Lung (tissue), 12 donors: ENCODE data around the gene STXBP4. TPM values are rescaled to one million over a fixed set of nuclear protein-coding genes. Genes with fewer than 3 reads are reported as not detected.

Experiments
- ATAC-seq: fragments of 200-7000 bp; cut with Tn5 transposase; one replicate; pipeline ENCODE4 v1.9.1; 2020; ENCODE audit warnings: moderate number of reproducible peaks; ENCODE audit not compliant: insufficient read depth, low FRiP score
- DNase-seq, 3 donors: peaks; one replicate each; pipeline ENCODE4 v3.0.0-alpha.2; 2013 to 2017
- H3K27ac ChIP-seq, 2 donors: one replicate each; pipeline ENCODE4 v1.5.1; 2013; ENCODE audit warnings: mild to moderate bottlenecking in 2 of 2, moderate library complexity in 2 of 2, control low read depth in 1 of 2, inconsistent platforms in 1 of 2, low read depth in 1 of 2, low read length in 1 of 2
- H3K27me3 ChIP-seq, 3 donors: one replicate each; pipeline ENCODE4 v1.5.1; 2013; ENCODE audit warnings: low read length in 2 of 3; ENCODE audit not compliant: control insufficient read depth in 3 of 3, insufficient read depth in 3 of 3
- H3K36me3 ChIP-seq, 4 donors: one replicate each; pipeline ENCODE4 v1.5.1; 2013; ENCODE audit warnings: low read length in 4 of 4, mild to moderate bottlenecking in 1 of 4, moderate library complexity in 1 of 4; ENCODE audit not compliant: control insufficient read depth in 4 of 4, insufficient read depth in 4 of 4
- H3K4me1 ChIP-seq, 5 donors: one replicate each; pipeline ENCODE4 v1.5.1; 2013; ENCODE audit warnings: low read length in 5 of 5, mild to moderate bottlenecking in 2 of 5, moderate library complexity in 1 of 5; ENCODE audit not compliant: control insufficient read depth in 5 of 5, insufficient read depth in 5 of 5
- H3K4me3 ChIP-seq: one replicate; pipeline ENCODE4 v1.5.1; 2013; ENCODE audit warnings: mild to moderate bottlenecking, control low read depth, moderate library complexity
- H3K9ac ChIP-seq, 2 donors: one replicate each; pipeline ENCODE4 v1.5.1; 2013; ENCODE audit warnings: low read length in 2 of 2, control low read depth in 1 of 2; ENCODE audit not compliant: insufficient read depth in 1 of 2
- H3K9me3 ChIP-seq, 4 donors: one replicate each; pipeline ENCODE4 v1.5.1; 2013; ENCODE audit warnings: low read length in 3 of 4, mild to moderate bottlenecking in 1 of 4, moderate library complexity in 1 of 4; ENCODE audit not compliant: control insufficient read depth in 4 of 4, insufficient read depth in 3 of 4
- WGBS, 2 donors: extraction: QIAGEN DNeasy Blood & Tissue Kit; methylation state at CpG; one replicate each; pipeline ENCODE4 v1.1.7; 2013; 5-methylcytosine and 5-hydroxymethylcytosine counted together
- polyA plus RNA-seq, 2 donors: library from polyadenylated mRNA; stranded (reverse); fragments of 200-250 nt; gene quantifications; one replicate each; pipeline ENCODE4 v1.2.1, GENCODE V29; 2013
- total RNA-seq, 2 donors: library from RNA; depleted of rRNA in 1 of 2; stranded (reverse); fragments of >200 nt in 1 of 2; gene quantifications; one replicate each; pipeline ENCODE4 v1.2.1, GENCODE V29; 2014 to 2021
- TF ChIP-seq, protein P1 (sequence below): IDR thresholded peaks from 2 replicates; pipeline ENCODE4 v1.5.1; 2012; ENCODE audit warnings: mild to moderate bottlenecking; ENCODE audit errors: control extremely low read depth, extremely low read depth
- donor health status: control.
- donor health status: control.
- donor health status: Bipolar disorder and iron deficiency.
- donor health status: healthy.
- donor health status: DM: yes; HTN: yes; CAD: no.

STXBP4 gene
- total and polyA plus RNA-seq, 4 donors = 1.4 to 44.1 (median 7.7) TPM

DNA sequence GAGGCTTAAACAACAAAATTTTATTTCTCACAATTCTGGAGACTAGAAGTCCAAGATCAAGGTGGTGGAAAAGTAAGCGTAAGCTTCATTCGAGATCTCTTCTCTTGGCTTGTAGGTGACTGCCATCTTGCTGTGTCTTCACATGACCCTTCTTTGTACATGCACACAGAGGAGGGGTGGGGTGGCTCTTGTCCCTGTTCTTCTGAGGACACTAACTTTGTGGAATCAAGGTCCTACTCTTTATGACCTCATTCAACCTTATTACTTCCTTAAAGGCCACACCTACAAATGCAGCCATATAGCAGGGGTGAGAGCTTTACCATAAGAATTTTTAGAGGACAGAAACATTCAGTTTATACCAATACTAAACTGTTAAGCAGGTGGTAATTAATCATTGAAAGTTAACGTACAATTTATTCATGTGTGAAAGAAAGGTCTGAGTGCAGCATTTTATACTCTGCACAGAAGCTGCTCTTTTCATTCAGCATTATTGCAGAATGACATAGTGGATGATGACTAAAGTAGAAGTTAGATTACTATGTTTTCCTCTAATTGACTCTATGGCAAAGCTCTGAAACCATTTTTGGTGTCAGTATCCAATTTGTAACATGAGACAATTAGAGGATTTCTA lies 156.3 kb downstream of the STXBP4 start:
- DNase-seq (no peak), ATAC-seq (no peak)
- Histone ChIP-seq H3K27me3 (no peaks in the 10 kb centered on the region), H3K27ac (no peak overlapping the region), H3K4me1 (no peaks in the 10 kb centered on the region), H3K36me3 (no peaks in the 10 kb centered on the region), H3K9me3 (no peaks in the 10 kb centered on the region), H3K9ac (no peak overlapping the region), H3K4me3 (no peak overlapping the region)
- TF ChIP-seq, protein P1, sequence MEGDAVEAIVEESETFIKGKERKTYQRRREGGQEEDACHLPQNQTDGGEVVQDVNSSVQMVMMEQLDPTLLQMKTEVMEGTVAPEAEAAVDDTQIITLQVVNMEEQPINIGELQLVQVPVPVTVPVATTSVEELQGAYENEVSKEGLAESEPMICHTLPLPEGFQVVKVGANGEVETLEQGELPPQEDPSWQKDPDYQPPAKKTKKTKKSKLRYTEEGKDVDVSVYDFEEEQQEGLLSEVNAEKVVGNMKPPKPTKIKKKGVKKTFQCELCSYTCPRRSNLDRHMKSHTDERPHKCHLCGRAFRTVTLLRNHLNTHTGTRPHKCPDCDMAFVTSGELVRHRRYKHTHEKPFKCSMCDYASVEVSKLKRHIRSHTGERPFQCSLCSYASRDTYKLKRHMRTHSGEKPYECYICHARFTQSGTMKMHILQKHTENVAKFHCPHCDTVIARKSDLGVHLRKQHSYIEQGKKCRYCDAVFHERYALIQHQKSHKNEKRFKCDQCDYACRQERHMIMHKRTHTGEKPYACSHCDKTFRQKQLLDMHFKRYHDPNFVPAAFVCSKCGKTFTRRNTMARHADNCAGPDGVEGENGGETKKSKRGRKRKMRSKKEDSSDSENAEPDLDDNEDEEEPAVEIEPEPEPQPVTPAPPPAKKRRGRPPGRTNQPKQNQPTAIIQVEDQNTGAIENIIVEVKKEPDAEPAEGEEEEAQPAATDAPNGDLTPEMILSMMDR = no peak
- WGBS, 2 donors = 92 to 96% methylated on average over 3 of the region's 3 CpGs

DNA sequence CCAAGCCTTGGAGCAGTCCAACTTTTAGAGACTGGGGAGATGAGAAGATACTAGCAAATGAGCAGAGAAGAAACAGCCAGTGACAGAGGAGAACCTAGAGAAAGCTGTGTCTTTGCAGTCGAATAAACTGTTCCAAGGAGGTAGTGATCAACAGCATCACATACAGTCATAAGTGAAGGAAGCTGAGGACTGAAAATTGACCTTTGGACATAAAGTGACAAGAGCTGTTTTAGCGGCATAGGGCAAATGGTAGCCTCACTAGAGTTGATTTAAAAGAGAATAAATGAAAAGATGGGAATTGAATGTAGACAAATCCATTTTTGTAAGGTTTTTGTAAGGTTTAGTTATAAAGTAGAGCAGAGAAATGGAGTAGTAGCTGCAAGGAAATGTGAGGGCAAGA lies 165.0 kb downstream of the STXBP4 start:
- TF ChIP-seq, protein P1 = no peak
- WGBS, 2 donors = 45 to 71% methylated on average over 2 of the region's 2 CpGs
- Histone ChIP-seq H3K9me3 (no peaks in the 10 kb centered on the region), H3K9ac (no peak overlapping the region), H3K36me3 (no peaks in the 10 kb centered on the region), H3K27ac (no peak overlapping the region), H3K27me3 (no peaks in the 10 kb centered on the region), H3K4me3 (no peak overlapping the region), H3K4me1 (peaks cover 0 to 3% (median 0%) of the 10 kb centered on the region in 5 donors)
- ATAC-seq (no peak), DNase-seq (no peak)

DNA sequence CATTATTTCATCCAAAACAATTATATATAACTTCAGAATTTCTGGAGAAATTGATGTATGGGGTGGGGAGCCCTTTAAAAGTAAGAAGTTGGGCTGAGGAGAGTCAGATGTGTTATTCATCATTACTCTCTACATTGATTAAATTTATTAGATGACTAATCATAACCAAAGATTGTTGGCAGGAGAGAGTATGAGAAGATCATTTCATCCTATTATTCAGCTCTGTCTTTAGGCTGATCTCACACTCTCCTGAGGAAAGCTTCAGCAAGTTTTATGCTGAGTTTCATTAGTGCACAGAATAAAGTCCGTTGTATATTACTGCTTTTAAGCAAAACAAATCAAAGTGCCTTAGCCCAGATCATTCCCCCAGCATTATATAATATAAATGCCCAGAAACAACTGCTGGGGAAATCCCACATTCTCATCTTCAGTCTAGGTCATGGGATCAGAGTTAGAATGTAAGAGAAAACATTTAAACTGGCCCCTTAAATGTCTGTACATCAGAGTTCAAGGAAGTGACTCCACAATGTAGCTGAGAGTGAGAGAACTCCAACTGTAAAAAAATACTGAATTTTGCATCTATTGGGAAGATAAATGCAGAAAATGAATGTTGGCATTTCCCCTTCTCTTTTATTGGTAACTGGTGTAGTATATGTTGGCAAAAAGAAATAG lies 166.1 kb downstream of the STXBP4 start:
- TF ChIP-seq, protein P1 = no peak
- DNase-seq (no peak), ATAC-seq (no peak)
- no peak overlapping the region for H3K9ac ChIP-seq
- no peak overlapping the region for H3K4me3 ChIP-seq
- no peaks in the 10 kb centered on the region for H3K27me3 ChIP-seq
- 78 to 81% methylated on average over 1 of the region's 1 CpG for WGBS, 2 donors
- peaks cover 0 to 3% (median 0%) of the 10 kb centered on the region in 5 donors for H3K4me1 ChIP-seq
- H3K9me3 ChIP-seq = no peaks in the 10 kb centered on the region
- H3K36me3 ChIP-seq = no peaks in the 10 kb centered on the region
- H3K27ac ChIP-seq = no peak overlapping the region
